MM.1S (cell line): ENCODE results near the gene TADA2B.

Experiments
- DNase-seq: peaks from one replicate; pipeline ENCODE4 v3.0.0-alpha.2; 2015
- H2AFZ ChIP-seq: fragments of 300-600 bp; sonication (generic); 2 replicates; pipeline ENCODE4 v1.6.0; 2016; ENCODE audit warnings: antibody characterized with exemption, low read length
- H3F3A ChIP-seq: fragments of 300-600 bp; sonication (generic); 2 replicates; pipeline ENCODE4 v1.6.1; 2016; ENCODE audit warnings: mild to moderate bottlenecking, antibody characterized with exemption, low read length, moderate library complexity, mixed read lengths; ENCODE audit not compliant: insufficient read depth
- H3K27ac ChIP-seq: fragments of 300-600 bp; sonication (generic); 2 replicates; pipeline ENCODE4 v1.5.1; 2016; ENCODE audit warnings: mild to moderate bottlenecking, low read length
- H3K27me3 ChIP-seq: fragments of 300-600 bp; sonication (generic); replicated peaks from 2 replicates; pipeline ENCODE4 v1.6.0; 2016; ENCODE audit warnings: low read length; ENCODE audit not compliant: insufficient read depth
- H3K36me3 ChIP-seq: fragments of 300-600 bp; sonication (generic); replicated peaks from 2 replicates; pipeline ENCODE4 v1.6.1; 2016; ENCODE audit warnings: mild to moderate bottlenecking, low read length, mixed read lengths; ENCODE audit not compliant: insufficient read depth
- H3K4me1 ChIP-seq: fragments of 300-600 bp; sonication (generic); 2 replicates; pipeline ENCODE4 v1.6.1; 2016; ENCODE audit warnings: low read length, mixed read lengths
- H3K4me2 ChIP-seq: fragments of 300-600 bp; sonication (generic); 2 replicates; pipeline ENCODE4 v1.6.0; 2016; ENCODE audit warnings: low read depth, low read length
- H3K4me3 ChIP-seq: fragments of 300-600 bp; sonication (generic); 2 replicates; pipeline ENCODE4 v1.5.1; 2016; ENCODE audit warnings: low read length, mixed read lengths
- H3K79me2 ChIP-seq: fragments of 300-600 bp; sonication (generic); 2 replicates; pipeline ENCODE4 v1.6.1; 2016; ENCODE audit warnings: mixed run types, low read length, mixed read lengths
- H3K9ac ChIP-seq: fragments of 300-600 bp; sonication (generic); 2 replicates; pipeline ENCODE4 v1.6.1; 2016; ENCODE audit warnings: low read length, mixed read lengths
- H3K9me2 ChIP-seq: fragments of 300-600 bp; sonication (generic); replicated peaks from 2 replicates; pipeline ENCODE4 v1.6.1; 2016; ENCODE audit warnings: mild to moderate bottlenecking, low read length, mixed read lengths; ENCODE audit not compliant: insufficient read depth
- H3K9me3 ChIP-seq: fragments of 300-600 bp; sonication (generic); replicated peaks from 2 replicates; pipeline ENCODE4 v1.6.1; 2016; ENCODE audit warnings: mild to moderate bottlenecking, low read length, mixed read lengths; ENCODE audit not compliant: insufficient read depth
- H4K20me1 ChIP-seq: fragments of 300-600 bp; sonication (generic); 2 replicates; pipeline ENCODE4 v1.6.1; 2016; ENCODE audit warnings: mild to moderate bottlenecking, low read length, moderate library complexity, mixed read lengths; ENCODE audit not compliant: insufficient read depth
- CTCF ChIP-seq: fragments of 300-600 bp; sonication (generic); IDR thresholded peaks from 2 replicates; pipeline ENCODE4 v1.5.1; 2016; ENCODE audit warnings: antibody characterized with exemption, low read length, mixed read lengths
- EZH2 ChIP-seq: fragments of 300-600 bp; sonication (generic); optimal IDR thresholded peaks from 2 replicates; pipeline ENCODE3; 2017; ENCODE audit warnings: low read depth, mild to moderate bottlenecking, antibody characterized with exemption, low read length, mixed read lengths
- EZH2phosphoT487 ChIP-seq: fragments of 300-600 bp; sonication (generic); IDR thresholded peaks from 2 replicates; pipeline ENCODE4 v1.6.1; 2018; ENCODE audit warnings: antibody characterized with exemption, low read length

TADA2B gene

GRCh38 chr4:7020856-7021255 lies 22.3 kb upstream of the TADA2B start:
- Histone ChIP-seq H3K9me2 (no peaks in the 10 kb centered on the region), H4K20me1 (no peaks in the 10 kb centered on the region), H3K4me3 (no peak overlapping the region), H3K4me1 (no peaks in the 10 kb centered on the region), H3K27me3 (no peaks in the 10 kb centered on the region), H3K9ac (no peak overlapping the region), H3K36me3 (peaks cover 7% of the 10 kb centered on the region), H3K9me3 (no peaks in the 10 kb centered on the region), H3K4me2 (no peak overlapping the region), H2AFZ (no peak overlapping the region), H3F3A (no peaks in the 10 kb centered on the region), H3K79me2 (peaks cover 48% of the 10 kb centered on the region), H3K27ac (no peak overlapping the region)
- DNase-seq, result no peak
- TF ChIP-seq EZH2phosphoT487 (no peak), EZH2 (no peak), CTCF (no peak)

GRCh38 chr4:7021355-7021754 lies 21.8 kb upstream of the TADA2B start:
- peaks cover 7% of the 10 kb centered on the region for H3K36me3 ChIP-seq
- TF ChIP-seq EZH2, result no peak
- no peak for TF ChIP-seq EZH2phosphoT487
- TF ChIP-seq CTCF, result no peak
- H3K79me2 ChIP-seq, result peaks cover 43% of the 10 kb centered on the region
- H4K20me1 ChIP-seq, result no peaks in the 10 kb centered on the region
- no peak overlapping the region for H3K4me3 ChIP-seq
- no peak overlapping the region for H3K4me2 ChIP-seq
- no peaks in the 10 kb centered on the region for H3K27me3 ChIP-seq
- no peak overlapping the region for H2AFZ ChIP-seq
- H3K4me1 ChIP-seq, result no peaks in the 10 kb centered on the region
- no peaks in the 10 kb centered on the region for H3K9me3 ChIP-seq
- DNase-seq, result no peak
- no peak overlapping the region for H3K27ac ChIP-seq
- no peak overlapping the region for H3K9ac ChIP-seq
- no peaks in the 10 kb centered on the region for H3F3A ChIP-seq
- H3K9me2 ChIP-seq, result no peaks in the 10 kb centered on the region

- Histone ChIP-seq H3K9ac (no peak overlapping the region), H3K27me3 (no peaks in the 10 kb centered on the region), H3K9me2 (no peaks in the 10 kb centered on the region), H2AFZ (no peak overlapping the region), H3K27ac (no peak overlapping the region), H3K4me3 (no peak overlapping the region), H3F3A (no peaks in the 10 kb centered on the region), H3K79me2 (peaks cover 38% of the 10 kb centered on the region), H3K4me1 (no peaks in the 10 kb centered on the region), H3K36me3 (peaks cover 7% of the 10 kb centered on the region), H3K4me2 (no peak overlapping the region), H4K20me1 (no peaks in the 10 kb centered on the region), H3K9me3 (no peaks in the 10 kb centered on the region)
- no peak for TF ChIP-seq EZH2
- TF ChIP-seq CTCF, result no peak
- TF ChIP-seq EZH2phosphoT487, result no peak
- no peak for DNase-seq
These were observed 21.1 kb upstream of the TADA2B start for GRCh38 chr4:7021930-7022664.
